HG02588 (cell line): ENCODE data around the gene MACROD2.

ENCODE experiments used
- ATAC-seq: cut with Tn5 transposase; IDR thresholded peaks from one replicate; pipeline ENCODE4 v1.9.1; 2021; ENCODE audit warnings: mild to moderate bottlenecking, moderate library complexity; ENCODE audit not compliant: unreplicated experiment

Gene MACROD2

DNA sequence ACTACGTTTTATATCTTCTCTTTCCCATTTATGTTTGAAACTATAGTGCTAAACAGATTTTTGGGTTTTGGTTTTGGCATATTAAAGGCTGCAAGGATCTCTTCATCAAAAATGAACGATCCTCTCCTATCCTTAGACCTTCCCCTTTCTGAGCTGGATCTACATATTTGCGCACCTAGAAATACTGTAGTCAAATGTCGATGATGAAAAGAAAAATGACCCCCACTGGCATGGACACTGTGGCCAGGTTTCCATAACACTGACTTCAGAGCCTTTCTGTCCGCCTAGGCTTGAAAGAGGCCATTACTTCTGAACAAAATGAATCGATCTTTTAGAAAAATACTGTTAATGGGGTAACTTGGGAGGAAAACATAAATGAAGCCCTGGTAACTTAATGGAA, 336.3 kb downstream of the MACROD2 start:
- no peak for ATAC-seq

- ATAC-seq = no peak
Measured at GRCh38 chr20:14332866-14333265, 337.6 kb downstream of the MACROD2 start.

DNA sequence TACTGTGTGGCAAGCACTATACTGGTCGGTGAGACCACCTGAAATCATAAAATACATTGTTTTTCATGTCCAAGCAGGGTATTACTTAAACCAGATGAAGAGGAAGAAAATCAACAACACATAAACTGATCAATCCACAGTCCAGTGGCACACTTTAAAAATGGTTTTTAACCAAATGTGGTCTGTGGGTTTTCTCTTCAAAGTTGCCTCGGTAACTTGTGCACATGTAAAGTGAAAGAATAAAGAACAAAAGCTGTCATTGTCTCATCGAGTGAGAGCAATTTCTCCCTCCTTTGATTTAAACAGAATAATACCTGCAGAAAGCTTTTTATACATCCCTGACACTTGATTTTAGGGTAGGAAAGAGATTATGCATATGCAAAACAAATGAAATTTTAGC, 338.4 kb downstream of the MACROD2 start:
- no peak for ATAC-seq

GRCh38 chr20:14334306-14334930, 339.1 kb downstream of the MACROD2 start:
- ATAC-seq = no peak

- no peak for ATAC-seq
Measured at GRCh38 chr20:14335052-14335451, 339.7 kb downstream of the MACROD2 start.

GRCh38 chr20:14336686-14337085, 341.4 kb downstream of the MACROD2 start:
- no peak for ATAC-seq

GRCh38 chr20:14337400-14338171, 342.3 kb downstream of the MACROD2 start, which contains the start of gene FLRT3:
Gene FLRT3, minus strand, starts transcription at chr20:14337612. Its CDS starts 10,106 bp downstream, at chr20:14327506.
- ATAC-seq = peak; percentile 97

DNA sequence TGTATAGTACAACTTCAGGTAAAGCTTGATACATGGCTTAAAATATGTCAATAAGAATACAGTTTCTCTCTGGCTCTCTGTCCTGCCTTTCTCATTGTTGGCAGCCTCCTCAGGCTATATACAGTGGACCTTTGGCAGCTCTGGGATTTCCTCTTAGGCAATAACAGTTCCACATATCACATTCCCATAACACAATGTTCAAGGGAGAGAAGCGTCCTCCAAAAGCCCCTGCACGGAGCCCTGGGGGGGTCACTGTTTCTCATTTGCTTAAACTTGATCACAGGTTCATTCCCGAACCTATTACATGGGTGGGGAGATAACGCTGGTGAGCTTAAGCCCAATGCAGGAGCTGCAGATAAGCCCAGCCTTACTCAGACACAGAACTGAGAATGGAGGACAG, 346.5 kb downstream of the MACROD2 start:
- no peak for ATAC-seq

DNA sequence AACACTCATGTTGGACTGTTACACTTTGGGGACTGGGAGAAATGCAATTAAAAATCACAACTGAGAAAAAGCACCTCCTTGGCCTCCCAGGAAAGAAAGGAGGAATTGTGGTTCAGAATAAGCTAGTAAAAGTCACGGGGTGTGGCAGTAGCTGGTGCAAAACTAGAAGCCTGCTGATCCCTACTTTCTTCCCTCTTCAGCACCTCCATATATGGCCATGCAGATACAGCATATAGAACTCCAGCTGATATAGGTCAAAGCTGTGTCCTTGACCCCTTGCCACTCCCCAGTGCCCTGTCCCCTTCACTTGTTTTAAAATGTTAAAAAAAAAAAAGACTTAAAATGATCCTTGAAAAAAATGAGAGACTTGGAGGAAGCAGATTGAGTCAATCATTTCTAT, 347.6 kb downstream of the MACROD2 start:
- ATAC-seq = no peak

- ATAC-seq = no peak
Measured at GRCh38 chr20:14343491-14344065, 348.3 kb downstream of the MACROD2 start.

GRCh38 chr20:14344746-14345145, 349.4 kb downstream of the MACROD2 start:
- no peak for ATAC-seq

- ATAC-seq = no peak
Measured at GRCh38 chr20:14355791-14356190, 360.5 kb downstream of the MACROD2 start.

GRCh38 chr20:14360416-14360815, 365.1 kb downstream of the MACROD2 start:
- no peak for ATAC-seq

DNA sequence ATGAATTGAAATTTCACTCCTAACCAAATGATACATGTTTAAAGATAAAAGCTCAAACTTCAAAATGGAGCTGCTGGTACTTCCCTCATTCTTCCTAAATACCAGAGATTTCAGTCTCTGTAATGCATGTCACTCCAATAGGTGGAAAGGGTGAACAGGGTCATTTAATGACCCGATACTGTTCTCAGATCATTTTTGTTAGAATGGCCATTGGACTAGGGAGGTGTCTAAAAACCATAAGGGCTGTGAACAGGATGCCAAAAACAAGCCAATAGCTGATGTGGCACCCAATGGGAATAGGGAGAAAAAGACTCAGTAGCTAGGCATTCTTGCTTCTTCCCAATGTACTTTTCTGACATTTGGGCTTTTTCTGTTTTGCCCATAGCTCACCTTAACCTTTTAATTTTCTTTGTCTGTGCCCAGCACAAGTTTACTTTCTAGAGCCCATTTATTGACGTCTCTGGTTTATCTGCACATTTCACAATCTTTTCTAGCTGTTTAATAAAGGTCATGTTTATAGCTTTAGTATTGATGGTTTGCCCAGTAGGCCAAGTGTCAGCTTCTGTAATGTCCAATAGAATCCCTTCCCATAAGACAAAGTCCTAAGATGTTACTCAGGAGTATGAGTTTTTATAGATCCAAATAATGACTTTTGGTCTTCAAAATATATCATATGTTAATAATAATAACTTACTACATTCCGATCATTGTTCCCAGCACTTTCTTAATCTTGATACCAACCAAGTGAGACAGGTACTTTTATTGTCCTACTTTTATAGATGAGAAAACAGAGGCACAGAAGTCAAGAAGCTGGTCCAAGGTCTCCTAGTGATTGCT, 366.4 kb downstream of the MACROD2 start:
- no peak for ATAC-seq

DNA sequence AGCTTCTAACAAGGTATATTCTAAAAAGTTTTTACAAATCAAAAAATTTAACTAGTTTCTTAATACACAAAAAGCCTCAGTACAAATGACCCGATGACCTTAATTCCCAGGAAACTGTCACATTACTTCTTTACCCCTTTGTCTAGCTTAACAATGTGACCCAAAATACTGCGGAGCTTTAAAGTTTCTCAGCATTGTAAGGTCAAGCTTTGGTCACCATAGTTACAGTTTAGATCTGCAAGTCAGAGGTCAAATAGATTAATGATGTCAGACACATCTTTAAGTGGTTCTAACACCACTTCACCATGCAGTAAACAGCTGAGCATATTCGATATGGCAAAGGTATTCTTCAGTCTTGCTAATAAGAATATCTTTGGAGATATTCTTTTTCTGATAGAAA, 378.9 kb downstream of the MACROD2 start:
- ATAC-seq = no peak

DNA sequence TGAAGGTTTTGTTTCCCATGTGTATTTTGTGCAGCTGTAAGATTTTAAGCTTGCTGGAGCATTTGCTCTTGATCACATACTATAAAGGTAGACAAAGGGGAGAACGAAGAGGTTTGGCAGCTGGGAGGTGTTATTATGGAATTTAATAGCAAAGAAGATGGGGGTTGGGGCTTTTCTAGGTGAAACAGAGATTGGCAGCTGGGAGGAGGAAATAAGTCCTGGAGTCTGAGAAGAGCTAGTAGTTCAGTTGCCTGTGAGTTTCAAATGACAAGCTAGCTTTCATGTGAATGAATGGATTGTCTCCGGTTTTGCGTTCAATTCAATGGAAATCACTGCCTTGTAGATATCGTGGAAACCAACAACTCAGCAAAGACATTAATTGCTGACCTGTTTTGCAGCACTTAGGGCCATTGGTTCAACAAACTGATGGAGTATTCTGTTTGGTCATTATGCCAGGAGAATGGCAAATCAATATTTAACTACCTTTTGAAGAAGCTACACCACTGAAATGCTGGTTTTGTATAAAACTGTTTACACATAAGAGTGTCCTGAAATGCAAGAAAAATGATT, 380.2 kb downstream of the MACROD2 start:
- no peak for ATAC-seq

- no peak for ATAC-seq
Measured at GRCh38 chr20:14378326-14378725, 383.0 kb downstream of the MACROD2 start.

DNA sequence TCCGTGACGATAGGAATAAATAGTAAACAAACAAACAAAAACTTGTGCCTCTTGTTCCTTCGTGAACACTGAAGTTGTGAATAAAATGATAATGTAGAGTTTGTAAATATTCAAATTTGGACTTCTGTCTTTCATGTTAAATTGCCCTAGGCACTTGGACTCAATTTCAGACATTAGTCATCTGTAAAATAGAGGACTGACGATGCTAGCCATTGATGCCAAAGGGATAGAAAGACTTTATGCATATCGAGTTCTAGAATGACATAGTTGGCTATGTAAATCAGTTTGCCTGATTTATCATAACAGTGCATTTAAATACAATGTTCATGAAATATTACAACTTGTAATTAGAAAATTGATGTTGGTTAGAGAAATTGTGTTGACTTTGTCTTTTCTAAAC, 388.0 kb downstream of the MACROD2 start:
- no peak for ATAC-seq

DNA sequence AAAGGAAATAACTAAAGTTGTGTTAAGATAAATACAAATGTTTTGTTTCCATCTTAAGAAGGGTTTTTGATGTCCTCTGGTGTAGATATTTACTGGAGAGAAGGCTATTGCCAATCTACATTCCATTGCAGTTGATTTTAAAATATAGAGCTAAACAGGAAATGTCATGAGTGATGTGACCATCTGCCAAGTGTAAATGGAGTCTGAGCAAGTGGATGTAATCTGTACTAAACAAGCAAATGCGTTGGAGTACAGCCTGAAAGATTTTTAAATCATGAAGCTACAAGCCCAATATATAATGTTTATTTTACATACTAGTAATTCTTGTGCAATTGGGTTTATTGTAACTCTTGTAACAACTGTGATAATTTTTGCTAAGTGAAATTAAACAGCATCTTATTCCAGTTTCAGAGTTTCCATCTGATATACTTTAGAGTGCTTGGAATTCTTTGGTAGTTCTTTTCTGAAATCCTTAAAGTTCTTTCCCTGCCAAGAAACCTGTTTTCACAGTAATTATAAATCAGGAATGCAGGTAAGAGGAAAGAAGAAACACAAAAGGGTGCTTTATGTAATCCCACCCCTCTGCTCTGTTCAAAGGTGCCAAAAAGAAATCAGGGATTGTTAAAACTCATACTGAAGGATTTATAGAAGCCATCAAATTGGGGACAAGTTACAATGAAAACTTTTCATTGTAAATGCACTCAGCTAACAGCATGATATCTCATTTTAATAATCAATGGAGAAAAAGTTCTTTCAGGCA, 389.3 kb downstream of the MACROD2 start:
- ATAC-seq = no peak

DNA sequence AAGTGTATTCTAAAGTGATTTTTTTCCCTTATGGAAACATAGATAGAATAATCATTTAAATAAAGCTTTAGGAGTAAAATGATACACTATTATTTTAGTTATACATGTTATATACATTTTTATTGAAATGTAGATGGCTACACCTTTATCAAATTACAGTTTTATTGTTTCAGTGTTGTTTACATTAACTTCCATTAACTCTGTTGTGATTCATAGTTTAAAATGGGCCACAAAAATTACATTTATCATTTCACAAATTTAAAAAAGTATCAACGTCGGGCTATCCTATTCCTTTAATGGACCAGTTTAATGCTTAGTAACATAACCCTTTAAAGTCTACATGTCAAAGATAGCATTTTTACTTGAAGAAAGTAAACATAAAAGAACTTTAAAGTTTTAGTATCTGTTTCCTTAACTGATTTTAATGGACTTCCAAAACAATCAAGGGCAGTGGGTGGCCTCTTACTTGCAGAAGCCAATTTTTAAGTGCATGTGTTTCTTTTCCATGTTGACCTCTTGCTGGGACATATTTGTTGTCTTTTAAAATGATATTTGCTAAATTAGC, 389.9 kb downstream of the MACROD2 start:
- no peak for ATAC-seq
